Panc1 (cell line): ENCODE data around the gene CERS1. TPM values are rescaled to one million over a fixed set of nuclear protein-coding genes. Genes with fewer than 3 reads are reported as not detected.

ENCODE experiments used
- ATAC-seq: fragments of 200-7000 bp; cut with Tn5 transposase; 2 replicates; pipeline ENCODE4 v1.9.1; 2020; ENCODE audit warnings: mild to moderate bottlenecking, moderate library complexity
- BruUV-seq: library from RNA; stranded (reverse); fragments of 400-500 nt; replicated peaks from 2 replicates; lab custom pipeline; 2021; lab: Mats Ljungman, UMichigan
- CTCF ChIA-PET: fragments of 300-600 bp; sonication (Branson Sonifier 250); formaldehyde crosslinking; loops from one replicate; lab custom pipeline; 2022; ENCODE audit warnings: antibody characterized with exemption; lab: Charles Lee
- POLR2A ChIA-PET: fragments of 300-600 bp; sonication (Branson Sonifier 250); formaldehyde crosslinking; loops from one replicate; lab custom pipeline; 2022; ENCODE audit warnings: antibody characterized with exemption; lab: Charles Lee
- DNase-seq: peaks from one replicate; pipeline ENCODE4 v3.0.0-alpha.2; 2010; ENCODE audit warnings: low read depth, low spot score
- H3K27ac ChIP-seq: 2 replicates; pipeline ENCODE4 v1.5.1; 2011; ENCODE audit warnings: mild to moderate bottlenecking, low read length, inconsistent platforms
- H3K27me3 ChIP-seq: fragments of 200-500 bp; sonication (Bioruptor generic); 2 replicates; pipeline ENCODE4 v1.6.0; 2014; ENCODE audit warnings: low read length, inconsistent platforms; ENCODE audit not compliant: control insufficient read depth, insufficient read depth
- H3K36me3 ChIP-seq: fragments of 200-500 bp; sonication (Bioruptor generic); 2 replicates; pipeline ENCODE4 v1.5.1; 2014; ENCODE audit warnings: inconsistent platforms, mild to moderate bottlenecking, low read length, moderate library complexity; ENCODE audit not compliant: control insufficient read depth, insufficient read depth
- H3K4me1 ChIP-seq: 2 replicates; pipeline ENCODE4 v1.5.1; 2011; ENCODE audit warnings: inconsistent platforms, mild to moderate bottlenecking, low read length, moderate library complexity; ENCODE audit not compliant: control insufficient read depth, insufficient read depth
- H3K4me3 ChIP-seq, 2 experiments: 2 replicates each; pipeline ENCODE4 v1.5.1; 2011 to 2012; ENCODE audit warnings: low read depth in 2 of 2, low read length in 2 of 2, mild to moderate bottlenecking in 2 of 2, inconsistent platforms in 1 of 2, moderate library complexity in 1 of 2
- H3K9me3 ChIP-seq: fragments of 200-500 bp; sonication (Bioruptor generic); 2 replicates; pipeline ENCODE4 v1.5.1; 2014; ENCODE audit warnings: low read depth, mild to moderate bottlenecking, inconsistent platforms, low read length, moderate library complexity; ENCODE audit not compliant: control insufficient read depth, insufficient read depth
- POLR2AphosphoS5 ChIP-seq: IDR thresholded peaks from 2 replicates; pipeline ENCODE4 v1.6.1; 2012; ENCODE audit warnings: mild to moderate bottlenecking, low read depth, low read length, moderate library complexity
- SIN3A ChIP-seq: IDR thresholded peaks from 2 replicates; pipeline ENCODE4 v1.6.1; 2012; ENCODE audit warnings: low read depth, mild to moderate bottlenecking, low read length, moderate library complexity, borderline replicate concordance; ENCODE audit not compliant: insufficient read depth
- TCF7L2 ChIP-seq: IDR thresholded peaks from 2 replicates; pipeline ENCODE4 v1.6.1; 2011; ENCODE audit warnings: mild to moderate bottlenecking, low read depth, low read length, inconsistent platforms
- in situ Hi-C: cut with HindIII; loops from 2 replicates; pipeline ENCODE4 v1.10.0; 2016; ENCODE audit warnings: low sequenced_read_pairs, low pct_unique_long_range_greater_than_20kb
- intact Hi-C: fragments of 100-400 bp; cut with micrococcal nuclease; formaldehyde crosslinking; loops from one replicate; pipeline ENCODE4 v1.10.0; 2022; ENCODE audit not compliant: unreplicated experiment
- total RNA-seq: library from RNA; stranded (reverse); gene quantifications from one replicate; pipeline ENCODE4 v1.2.1, GENCODE V29; 2021; ENCODE audit not compliant: unreplicated experiment
- TF ChIP-seq, protein P1 (sequence below): fragments of 450-650 bp; IDR thresholded peaks from 2 replicates; pipeline ENCODE4 v1.5.1; 2017; ENCODE audit warnings: mild to moderate bottlenecking
- TF ChIP-seq, protein P2 (sequence below), 2 experiments: IDR thresholded peaks; 2 replicates each; pipeline ENCODE4 v1.6.1; 2011 to 2012; ENCODE audit warnings: low read depth in 2 of 2, control low read depth in 1 of 2, low read length in 1 of 2, mild to moderate bottlenecking in 1 of 2, moderate library complexity in 1 of 2; ENCODE audit not compliant: insufficient read depth in 1 of 2

CERS1 gene
- total RNA-seq, 1 experiment from 2014 or later: 4.5 TPM

DNA sequence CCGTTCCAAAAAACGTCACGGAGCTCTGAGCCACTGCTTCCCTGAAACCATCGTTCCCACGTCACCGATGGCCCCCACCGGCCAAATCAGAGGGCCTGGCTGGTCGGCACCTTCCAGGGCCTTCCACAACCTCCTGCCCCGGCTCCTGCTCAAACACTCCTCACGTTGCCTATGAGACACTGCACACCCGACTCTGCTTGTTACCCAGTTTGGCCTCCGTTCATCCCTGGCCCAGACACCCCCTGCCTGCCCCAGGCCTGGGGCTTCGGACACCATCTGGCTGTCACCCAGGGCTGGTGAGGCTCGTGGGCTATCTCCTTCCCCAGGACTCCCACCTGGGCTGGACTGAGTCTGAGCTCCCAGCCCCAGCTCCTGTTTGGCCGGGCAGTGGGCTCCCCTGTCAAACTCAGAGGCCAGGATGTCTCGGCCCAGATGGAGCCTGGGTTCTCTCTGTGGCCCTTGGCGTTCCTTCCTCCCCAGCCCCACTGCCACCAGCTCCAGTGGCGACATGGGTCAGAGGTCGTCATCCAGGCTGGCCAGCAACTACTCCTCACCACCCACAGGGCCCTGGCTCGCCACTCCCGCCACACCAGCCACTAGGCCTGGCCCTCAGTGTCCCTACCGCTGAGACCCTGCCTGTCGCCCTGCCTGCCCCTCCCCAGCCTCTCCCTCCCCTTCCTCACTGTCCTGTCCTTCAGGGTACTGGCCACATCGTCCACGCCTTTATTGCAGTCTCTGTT lies 17.7 kb downstream of the CERS1 start:
- intact Hi-C loops (no loop called here), in situ Hi-C loops (no loop called here)
- ChIA-PET POLR2A (no interaction called here), CTCF (no interaction called here)
- H3K27me3 ChIP-seq: no peaks in the 10 kb centered on the region
- no peaks in the 10 kb centered on the region for H3K9me3 ChIP-seq
- H3K4me1 ChIP-seq: no peaks in the 10 kb centered on the region
- BruUV-seq: no TSS peak
- H3K36me3 ChIP-seq: no peaks in the 10 kb centered on the region
- H3K27ac ChIP-seq: no peak overlapping the region
- ATAC-seq (no peak), DNase-seq (no peak)
- no peak for TF ChIP-seq SIN3A
- TF ChIP-seq, protein P1, sequence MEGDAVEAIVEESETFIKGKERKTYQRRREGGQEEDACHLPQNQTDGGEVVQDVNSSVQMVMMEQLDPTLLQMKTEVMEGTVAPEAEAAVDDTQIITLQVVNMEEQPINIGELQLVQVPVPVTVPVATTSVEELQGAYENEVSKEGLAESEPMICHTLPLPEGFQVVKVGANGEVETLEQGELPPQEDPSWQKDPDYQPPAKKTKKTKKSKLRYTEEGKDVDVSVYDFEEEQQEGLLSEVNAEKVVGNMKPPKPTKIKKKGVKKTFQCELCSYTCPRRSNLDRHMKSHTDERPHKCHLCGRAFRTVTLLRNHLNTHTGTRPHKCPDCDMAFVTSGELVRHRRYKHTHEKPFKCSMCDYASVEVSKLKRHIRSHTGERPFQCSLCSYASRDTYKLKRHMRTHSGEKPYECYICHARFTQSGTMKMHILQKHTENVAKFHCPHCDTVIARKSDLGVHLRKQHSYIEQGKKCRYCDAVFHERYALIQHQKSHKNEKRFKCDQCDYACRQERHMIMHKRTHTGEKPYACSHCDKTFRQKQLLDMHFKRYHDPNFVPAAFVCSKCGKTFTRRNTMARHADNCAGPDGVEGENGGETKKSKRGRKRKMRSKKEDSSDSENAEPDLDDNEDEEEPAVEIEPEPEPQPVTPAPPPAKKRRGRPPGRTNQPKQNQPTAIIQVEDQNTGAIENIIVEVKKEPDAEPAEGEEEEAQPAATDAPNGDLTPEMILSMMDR: no peak
- no peak for TF ChIP-seq TCF7L2
- no peak for TF ChIP-seq POLR2AphosphoS5
- TF ChIP-seq, protein P2, sequence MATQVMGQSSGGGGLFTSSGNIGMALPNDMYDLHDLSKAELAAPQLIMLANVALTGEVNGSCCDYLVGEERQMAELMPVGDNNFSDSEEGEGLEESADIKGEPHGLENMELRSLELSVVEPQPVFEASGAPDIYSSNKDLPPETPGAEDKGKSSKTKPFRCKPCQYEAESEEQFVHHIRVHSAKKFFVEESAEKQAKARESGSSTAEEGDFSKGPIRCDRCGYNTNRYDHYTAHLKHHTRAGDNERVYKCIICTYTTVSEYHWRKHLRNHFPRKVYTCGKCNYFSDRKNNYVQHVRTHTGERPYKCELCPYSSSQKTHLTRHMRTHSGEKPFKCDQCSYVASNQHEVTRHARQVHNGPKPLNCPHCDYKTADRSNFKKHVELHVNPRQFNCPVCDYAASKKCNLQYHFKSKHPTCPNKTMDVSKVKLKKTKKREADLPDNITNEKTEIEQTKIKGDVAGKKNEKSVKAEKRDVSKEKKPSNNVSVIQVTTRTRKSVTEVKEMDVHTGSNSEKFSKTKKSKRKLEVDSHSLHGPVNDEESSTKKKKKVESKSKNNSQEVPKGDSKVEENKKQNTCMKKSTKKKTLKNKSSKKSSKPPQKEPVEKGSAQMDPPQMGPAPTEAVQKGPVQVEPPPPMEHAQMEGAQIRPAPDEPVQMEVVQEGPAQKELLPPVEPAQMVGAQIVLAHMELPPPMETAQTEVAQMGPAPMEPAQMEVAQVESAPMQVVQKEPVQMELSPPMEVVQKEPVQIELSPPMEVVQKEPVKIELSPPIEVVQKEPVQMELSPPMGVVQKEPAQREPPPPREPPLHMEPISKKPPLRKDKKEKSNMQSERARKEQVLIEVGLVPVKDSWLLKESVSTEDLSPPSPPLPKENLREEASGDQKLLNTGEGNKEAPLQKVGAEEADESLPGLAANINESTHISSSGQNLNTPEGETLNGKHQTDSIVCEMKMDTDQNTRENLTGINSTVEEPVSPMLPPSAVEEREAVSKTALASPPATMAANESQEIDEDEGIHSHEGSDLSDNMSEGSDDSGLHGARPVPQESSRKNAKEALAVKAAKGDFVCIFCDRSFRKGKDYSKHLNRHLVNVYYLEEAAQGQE (IDR thresholded peaks at IDR 0.05; ENCODE audit: insufficient read depth in 1 of 2, low read depth in 2 of 2, low read length in 1 of 2): no peak
- no peak overlapping the region for H3K4me3 ChIP-seq

DNA sequence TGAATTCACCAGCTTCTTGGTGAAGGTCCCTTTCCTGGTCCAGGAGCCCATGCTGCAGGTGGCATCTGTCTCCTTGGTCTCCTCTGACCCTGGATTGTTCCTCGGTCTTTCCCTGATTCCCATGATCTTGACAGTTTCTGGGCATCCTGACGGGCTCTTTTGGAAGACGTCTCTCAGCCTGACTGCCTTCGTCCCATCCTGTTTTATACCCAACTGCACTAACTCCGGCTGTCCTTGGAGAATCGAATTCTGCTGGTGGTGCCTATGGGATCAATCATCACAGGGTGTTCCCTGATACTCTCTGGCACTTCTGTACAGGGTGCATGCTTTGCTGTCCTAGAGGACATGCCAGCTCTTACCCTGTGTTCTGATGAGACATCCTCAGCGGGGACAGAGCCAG lies 19.1 kb downstream of the CERS1 start:
- H3K27me3 ChIP-seq: no peaks in the 10 kb centered on the region
- POLR2A ChIA-PET: no interaction called here
- BruUV-seq: no TSS peak
- CTCF ChIA-PET: no interaction called here
- H3K4me1 ChIP-seq: no peaks in the 10 kb centered on the region
- TF ChIP-seq SIN3A: no peak
- TF ChIP-seq, protein P1: no peak
- ATAC-seq (no peak), DNase-seq (no peak)
- in situ Hi-C loops (no loop called here), intact Hi-C loops (no loop called here)
- H3K4me3 ChIP-seq: no peak overlapping the region
- no peaks in the 10 kb centered on the region for H3K9me3 ChIP-seq
- H3K36me3 ChIP-seq: no peaks in the 10 kb centered on the region
- H3K27ac ChIP-seq: no peak overlapping the region
